Iris pigment epithelial cell (primary cell): ENCODE data around the gene SPIC.
"Not testable (repeated sequence)": the region's sequence is repeated elsewhere in the genome, so short reads cannot be mapped to it uniquely, and the experiment has no call there.

Source experiments
- DNase-seq: peaks from one replicate; pipeline ENCODE4 v3.0.0-alpha.2; 2011; ENCODE audit warnings: low read depth

SPIC gene

DNA sequence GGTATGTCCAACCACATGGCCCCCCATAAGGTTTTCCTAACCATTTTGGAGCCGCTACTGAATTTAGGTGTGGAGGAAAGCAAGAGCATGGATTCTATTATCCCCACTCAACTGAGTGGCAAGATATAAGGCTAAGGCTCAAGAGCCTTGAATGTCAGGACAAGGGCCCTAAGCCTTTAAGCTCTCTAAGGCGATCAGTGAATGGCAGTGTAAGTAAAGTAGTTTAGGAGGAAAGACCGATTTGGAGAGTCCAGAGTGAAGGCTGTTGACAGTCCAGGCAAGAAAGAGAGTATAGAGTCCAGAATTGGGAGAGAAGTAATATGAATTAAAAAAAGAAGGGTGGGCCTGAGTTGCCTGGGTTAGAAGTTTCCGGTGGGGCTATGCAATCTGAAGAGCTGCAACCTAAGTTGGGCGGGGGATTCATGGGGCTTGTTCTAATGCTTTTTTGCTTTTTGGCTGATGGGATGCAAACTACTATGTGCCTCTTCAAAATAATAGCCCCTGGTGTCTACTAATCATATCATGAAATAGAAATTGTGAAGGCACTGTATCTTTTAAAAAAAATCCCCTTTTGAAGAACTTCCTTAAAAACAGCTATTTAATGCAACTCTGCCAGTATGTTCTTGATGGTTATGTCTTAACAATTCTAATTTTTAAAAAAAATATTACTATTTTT is at the start of gene SPIC:
SPIC (plus strand) TSS at position 626 of the 676 bp plus-strand sequence. CDS start 1,569 bp downstream, outside the sequence.
- no peak for DNase-seq

DNA sequence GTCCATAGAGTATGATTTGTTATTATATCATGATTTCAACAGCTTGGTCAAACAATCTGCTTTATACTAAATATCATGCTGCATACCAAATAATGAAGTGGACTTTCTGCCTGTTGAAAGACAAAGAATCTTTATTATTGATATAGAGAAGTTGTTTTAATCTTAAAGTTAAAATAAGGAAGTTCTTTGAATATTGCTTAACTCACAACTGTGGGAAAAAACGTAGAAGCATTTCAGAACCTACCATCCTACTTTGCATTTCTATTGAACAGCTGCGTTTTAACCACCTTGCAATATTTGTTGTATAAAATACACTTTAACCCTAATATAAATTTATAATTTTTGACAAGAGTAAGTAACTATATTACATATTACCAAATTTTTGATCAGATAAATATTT is 44.7 kb upstream of the SPIC start:
- no peak for DNase-seq

DNA sequence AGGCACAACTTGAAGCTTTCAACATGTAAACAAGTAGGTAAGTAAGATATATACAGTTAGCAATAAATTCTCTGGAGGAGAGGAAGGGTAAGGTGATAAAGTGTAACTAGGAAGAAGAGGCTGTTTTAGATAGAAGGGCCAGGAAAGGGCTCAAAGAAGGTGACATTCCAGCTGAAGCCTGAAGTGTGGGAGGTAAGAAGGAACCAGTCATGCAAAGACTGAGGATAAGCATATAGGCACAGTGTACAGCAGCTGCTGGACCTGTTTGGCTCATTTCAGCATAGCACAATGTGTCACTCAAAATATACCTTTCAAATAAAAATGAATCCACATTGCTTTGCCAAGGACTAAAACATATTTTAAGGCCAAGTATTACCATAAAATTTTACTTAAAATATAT is 39.0 kb upstream of the SPIC start:
- DNase-seq: no peak

DNA sequence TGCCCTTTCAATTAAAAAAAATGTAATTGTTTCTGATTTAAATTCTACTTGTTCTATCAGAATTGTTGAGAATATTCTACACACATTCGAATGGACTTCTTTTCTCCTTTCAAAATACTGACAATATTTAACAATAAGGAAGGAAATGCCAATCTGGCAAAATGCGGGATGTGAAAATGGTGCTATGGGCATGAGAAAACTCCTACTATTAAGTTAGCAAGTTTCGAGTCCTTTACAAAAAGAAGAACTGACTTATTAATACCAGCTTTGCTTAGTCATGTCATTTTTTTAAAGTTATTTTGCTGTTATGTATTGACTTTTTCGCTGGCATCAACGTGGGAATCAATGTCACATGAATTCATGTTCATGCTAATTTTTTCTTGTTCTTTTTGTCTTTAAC is 35.9 kb upstream of the SPIC start:
- no peak for DNase-seq

DNA sequence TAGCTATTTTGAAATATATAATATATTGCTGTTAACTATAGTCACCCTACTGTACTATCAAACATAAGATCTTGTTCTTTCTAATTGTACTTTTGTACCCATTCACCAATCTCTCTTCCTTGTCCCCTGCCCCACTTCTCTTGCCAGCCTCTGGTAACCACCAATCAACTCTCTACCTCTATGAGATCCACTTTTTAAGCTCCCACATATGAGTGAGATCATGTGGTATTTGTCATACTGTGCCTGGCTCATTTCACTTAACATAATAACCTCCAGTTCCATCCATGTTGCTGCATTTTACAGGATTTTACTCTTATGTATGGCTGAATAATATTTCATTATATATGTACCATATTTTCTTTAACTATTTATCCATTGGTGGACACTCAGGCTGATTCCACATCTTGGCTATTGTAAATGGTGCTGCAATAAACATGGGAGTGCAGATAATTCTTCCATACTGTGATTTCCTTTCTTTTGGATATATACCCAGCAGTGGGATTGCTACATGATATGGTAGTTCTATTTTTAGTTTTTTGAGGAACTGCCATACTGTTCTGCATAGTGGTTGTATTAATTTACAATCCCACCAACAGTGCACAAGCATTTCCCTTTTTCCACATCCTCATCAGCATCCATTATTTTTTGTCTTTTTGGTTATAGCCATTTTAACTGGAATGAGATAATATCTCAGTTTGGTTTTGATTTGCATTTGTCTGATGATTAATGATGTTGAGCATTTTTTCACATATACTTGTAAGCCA is 33.5 kb upstream of the SPIC start:
- DNase-seq: no peak

DNA sequence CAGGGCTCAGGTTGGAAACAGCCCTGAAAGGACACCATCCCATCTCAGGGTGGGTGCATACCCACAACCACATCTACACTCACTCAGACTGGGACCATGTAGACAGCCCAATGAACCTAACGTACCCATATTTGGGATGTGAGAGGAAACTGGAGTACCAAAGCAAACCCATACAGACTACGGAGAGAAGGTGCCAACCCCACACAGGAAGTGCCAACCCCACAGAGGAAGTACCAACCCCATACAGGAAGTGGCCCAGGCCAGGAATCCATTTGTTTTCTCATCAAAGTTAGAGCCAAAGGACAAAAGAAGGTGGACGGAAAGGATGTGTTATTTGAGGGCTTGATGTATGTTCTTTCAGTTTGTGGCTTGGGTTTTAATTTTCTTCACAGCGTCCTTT is 19.5 kb upstream of the SPIC start:
- DNase-seq: no peak

DNA sequence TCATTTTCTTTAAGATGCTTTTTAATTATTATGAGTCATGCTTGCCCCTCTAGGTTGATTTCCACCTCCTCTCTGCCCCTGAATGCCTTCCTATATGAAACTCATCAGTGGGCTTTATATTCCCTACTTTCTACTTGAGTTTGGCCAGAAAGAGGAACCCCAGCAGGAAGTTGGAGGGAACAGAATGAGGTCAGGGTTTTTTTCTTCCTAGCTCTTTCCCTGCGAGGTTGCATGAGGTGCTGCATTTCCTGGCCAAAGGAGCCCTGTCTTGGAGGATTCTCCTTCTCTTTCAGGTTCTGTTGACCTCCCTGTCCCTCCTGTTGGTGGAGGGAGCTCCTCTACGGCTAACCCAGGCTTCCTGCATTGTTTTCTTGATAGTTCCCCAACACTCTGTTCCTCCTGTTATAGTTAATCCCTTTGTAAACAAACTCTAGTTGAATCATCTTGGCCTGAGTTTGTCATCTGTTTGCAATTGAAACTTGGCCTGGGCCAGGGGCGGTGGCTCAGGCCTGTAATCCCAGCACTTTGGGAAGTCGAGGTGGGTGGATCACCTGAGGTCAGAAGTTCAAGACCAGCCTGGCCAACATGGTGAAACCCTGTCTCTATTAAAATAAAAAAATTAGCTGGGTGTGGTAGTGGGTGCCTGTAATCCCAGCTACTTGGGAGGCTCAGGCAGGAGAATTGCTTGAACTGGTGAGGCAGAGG is 15.3 kb upstream of the SPIC start:
- DNase-seq: peak; percentile 86

DNA sequence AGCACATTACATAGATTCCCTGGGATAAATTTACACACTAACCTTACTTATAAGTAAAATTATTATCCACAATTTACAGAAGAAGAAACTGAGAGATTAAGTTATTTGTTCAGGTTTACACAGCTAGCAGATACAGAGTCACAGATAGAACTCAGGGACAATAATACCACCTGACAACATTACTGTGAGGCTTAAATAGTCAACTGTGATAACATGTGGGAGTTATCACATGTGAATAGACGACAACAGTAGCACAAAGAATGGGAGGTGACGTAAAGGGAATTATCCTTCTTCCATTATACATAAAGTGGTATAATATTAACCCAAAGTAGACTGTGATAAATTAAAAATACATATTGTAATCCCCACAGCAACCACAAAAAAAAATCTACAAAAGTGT is 6.2 kb upstream of the SPIC start:
- no peak for DNase-seq

DNA sequence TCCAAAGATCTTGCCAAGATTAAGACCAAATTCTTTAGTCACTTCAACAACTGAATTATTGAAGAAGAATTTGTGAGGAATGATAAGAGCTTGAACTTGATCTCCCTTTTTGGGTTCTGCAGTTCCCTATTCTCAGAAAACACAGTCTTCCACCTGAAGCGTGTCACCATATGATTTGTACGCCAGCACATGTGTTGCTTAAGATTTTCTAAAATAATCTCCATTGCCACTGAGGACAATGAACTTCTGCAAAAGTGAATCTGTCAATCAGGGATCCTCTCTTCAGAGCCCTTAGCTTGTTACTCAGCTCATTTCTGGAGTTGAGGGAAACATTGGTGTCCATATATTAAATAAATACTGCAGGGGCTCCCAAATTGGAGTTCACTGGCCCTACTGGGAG is 4.2 kb upstream of the SPIC start:
- no peak for DNase-seq

DNA sequence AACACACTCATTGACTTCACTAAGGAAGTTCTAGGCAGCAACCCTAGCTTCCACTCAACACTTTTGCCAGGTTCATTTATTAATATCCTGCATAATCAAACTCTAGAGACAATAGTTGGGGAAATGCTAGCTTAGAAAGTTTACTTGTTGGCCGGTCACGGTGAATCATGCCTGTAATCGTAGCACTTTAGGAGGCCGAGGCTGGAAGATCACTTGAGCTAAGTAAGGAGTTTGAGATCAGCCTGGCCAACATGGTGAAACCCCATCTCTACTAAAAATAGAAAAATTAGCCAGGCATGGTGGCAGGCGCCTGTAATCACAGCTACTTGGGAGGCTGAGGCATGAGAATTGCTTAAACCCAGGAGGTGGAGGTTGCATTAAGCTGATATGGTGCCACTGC is 3.3 kb upstream of the SPIC start:
- not testable (repeated sequence) for DNase-seq

DNA sequence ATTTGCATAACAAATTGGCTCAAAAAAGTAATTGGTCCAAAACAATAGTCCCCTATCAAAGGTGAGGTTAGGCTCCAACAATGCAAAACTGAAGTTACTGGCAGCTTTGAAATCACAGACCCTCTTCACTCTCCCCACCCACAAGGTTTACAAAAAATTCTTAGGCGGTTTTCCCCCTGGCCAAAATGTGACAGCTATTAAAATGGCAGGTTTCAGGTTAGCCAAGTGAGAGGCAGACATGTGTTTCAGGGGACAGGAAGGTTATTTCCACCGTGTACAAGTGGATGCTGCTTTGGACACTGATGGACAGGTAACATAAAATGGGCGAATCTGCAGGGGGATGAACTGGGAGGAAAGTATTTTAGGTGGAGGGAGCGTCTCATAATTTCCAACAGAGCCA is 888 bp upstream of the SPIC start:
- DNase-seq: no peak

DNA sequence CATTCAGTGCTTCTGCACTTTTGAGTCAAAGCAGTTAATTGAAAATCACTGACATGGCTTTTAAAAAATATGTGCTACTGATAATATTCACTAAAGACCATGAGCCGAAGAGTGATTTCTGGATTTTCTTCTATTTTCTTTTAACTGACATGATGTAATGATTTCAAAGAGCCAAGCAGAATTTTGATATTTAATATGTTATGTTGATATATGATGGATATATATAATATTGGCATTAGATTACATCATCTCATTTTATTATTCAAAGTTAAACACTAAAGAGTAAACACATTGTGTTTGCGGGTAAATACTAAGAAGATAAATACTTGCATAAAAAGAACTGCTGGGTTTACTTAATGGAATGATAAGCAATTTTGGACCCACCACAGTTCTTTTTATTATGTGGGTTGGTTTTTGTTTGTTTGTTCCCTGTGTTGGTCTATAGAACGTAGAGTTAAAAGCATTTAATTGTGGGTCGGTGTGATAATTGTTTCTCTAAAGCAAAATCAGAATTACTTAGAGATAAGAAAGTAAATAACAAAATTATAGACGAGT is 692 bp downstream of the SPIC start:
- DNase-seq: no peak

DNA sequence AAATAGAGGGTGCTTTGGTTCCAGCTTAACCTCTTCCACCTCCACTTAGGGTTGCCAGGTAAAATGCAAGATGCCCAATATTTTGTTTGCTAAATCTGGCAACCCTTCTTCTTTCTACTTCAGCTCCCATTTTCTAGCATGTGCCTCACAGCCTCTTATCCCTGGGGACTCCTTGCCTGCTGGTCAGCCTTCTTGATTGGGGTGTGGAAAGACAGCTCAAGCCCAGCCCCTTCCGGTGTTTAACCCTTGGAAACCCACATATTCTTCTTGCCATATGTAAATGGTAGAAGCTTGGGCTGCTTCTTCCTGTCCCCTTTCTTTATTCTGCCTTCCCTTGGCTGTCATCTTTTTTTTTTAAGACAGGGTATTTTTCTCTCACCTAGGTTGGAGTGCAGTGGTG is 5.7 kb downstream of the SPIC start:
- no peak for DNase-seq

DNA sequence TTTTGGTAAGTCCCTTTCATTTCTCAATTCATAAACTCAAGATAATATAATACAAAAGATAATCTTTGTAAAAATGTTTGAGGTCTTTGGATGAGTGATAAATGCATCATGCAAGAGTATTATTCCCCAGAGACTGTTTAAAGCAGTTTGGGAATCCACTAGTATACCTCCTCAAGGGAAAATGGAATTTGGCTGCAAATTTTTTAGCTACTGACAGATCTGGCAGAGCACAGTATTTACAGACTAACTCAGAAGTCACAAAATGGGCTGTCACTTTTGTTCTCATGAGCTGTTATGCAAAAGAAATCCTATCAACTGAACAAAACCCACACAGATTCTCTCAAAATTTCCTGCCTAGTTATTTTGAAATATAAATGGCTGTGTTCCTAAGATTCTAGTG is 9.9 kb downstream of the SPIC start:
- no peak for DNase-seq

DNA sequence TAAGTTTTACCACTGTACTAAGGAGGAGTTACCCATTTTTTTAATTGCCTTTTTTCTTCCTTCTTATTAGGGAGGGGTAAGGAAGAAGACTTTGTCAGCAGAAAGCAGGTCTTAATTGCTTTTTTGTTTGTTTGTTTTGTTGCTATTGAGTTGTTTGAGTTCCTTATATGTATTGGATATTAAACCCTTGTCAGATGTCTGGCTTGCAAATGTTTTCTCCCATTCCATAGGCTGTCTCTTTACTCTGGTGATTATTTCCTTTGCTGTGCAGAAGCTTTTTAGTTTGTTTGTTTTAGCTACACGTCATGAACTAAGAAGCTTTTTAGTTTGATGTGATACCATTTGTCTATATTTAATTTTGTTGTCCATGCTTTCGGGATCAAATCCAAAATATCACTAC is 13.3 kb downstream of the SPIC start:
- peak; percentile 10 for DNase-seq

DNA sequence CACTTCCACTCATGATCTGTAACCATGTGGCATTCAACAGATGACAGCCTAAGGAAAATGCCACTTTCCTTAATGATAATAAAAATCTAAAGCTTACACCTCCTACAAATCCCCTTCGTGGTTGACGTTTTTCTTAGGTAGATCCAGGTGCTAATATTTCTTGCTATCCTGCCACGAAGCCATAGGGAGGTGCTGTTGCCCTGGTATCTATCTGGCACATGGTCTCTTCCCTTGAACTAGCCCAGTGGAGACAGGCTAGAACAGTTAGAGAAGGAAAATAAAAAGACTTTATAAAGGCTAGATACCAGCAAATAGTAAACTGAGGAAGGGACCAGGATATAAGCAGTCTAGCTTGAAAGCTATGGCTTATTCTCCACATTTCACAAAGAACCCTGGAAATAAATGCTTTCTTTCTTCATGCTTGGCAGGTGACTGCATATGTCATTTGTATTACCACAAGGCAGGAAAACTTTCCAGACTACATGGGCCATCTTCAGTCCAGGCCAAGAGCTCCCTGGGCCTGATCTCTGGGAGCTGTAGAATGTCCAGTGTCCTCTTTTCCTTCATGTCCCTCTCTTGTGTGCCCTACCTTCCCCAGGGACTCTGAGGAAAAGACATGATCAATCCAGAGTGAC is 15.3 kb downstream of the SPIC start:
- DNase-seq: peak; percentile 51

DNA sequence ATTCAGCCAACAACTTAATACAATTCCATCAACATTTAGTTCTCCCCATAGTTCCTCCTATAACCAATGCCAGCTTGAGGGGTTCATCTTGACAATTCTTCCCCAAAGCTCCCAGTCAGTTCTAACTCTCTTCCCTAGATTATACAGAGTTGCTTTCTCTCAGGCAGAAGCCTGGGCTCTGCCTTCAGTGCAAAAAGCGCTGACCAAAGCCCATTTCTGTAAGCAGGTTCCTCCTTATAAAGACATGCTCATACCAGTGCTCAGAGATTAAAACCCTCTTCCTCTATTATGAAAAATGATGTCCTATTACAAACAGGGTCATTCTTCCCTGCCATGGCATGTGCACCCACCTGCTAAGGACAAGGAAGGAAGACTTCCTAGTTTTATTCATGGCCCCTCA is 16.2 kb downstream of the SPIC start:
- no peak for DNase-seq

DNA sequence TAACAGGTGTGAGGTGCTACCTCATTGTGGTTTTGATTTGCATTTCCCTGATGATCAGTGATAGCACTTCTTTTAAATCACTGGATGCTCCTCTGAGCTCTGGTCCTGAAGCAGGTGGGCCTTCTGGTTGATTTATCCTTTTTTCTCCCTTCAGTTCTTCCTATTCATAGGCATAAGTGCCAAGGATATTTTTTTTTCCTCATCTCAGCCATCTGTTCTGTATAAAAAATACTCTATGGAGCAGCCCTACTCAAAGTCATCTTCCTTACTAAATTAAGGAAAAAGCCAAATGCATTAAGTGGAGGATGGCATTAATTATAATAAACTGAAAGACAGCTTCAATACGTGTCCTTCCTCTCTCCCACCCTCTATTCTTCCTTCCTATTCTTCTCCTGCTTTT is 18.4 kb downstream of the SPIC start:
- DNase-seq: no peak

DNA sequence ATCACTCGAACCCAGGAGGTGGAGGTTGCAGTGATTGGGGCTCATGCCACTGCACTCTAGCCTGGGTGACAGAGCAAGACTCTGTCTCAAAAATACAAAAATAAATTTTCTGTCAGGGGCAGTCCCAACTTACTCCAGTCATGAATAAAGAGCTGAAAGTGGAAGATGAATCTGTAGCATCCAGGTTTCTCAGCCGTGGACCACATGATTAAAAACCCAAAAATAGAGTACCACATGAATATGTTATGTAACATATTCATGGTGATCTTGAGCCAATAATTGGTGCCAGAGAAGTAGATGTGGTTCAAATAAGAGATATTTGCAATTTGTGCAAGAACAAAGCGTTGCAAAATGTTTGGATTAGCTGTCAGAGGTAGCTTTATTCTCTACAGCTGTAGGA is 23.1 kb downstream of the SPIC start:
- peak; percentile 4 for DNase-seq

DNA sequence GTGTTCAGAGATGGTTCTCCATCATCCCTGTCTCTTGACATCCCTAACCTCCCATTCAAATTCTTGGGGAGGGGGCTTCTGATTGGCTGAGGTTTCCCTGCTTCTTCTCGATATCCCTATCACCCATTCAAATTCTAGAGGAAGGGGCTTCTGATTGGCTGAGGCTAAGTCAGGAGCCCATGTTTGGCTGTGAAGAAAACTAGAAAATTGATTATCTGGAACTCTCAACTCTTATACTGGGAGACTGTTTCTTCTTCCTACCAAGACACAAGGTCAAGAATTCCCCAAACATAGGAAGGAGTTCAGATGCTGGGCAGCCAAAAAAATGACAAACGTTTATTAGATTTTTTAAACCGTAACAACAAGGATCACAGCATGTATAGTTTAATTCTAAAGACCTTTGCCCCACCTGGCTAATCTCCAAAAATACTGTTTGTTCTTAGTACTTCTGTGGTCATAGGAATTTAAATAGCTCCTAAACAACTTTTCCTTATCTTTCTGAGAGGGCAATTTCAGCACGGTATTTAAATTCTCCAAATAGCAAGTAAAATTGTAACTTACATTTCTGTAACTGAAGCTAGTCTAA is 26.4 kb downstream of the SPIC start:
- peak; percentile 76 for DNase-seq

DNA sequence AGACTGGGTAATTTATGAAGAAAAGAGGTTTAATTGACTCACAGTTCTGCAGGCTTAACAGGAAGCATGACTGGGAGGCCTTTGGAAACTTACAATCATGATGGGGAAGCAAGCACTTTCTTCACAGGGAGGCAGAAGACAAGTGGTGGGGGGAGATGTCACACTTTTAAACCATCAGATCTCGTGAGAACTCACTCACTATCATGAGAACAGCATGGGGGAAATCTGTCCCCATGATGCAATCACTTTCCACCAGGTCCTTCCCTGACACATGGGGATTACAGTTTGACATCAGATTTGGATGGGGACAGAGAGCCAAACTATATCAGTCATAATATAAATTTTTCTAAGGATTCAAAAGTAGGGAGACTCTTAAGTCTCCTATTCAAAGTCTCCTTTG is 46.0 kb downstream of the SPIC start:
- no peak for DNase-seq

DNA sequence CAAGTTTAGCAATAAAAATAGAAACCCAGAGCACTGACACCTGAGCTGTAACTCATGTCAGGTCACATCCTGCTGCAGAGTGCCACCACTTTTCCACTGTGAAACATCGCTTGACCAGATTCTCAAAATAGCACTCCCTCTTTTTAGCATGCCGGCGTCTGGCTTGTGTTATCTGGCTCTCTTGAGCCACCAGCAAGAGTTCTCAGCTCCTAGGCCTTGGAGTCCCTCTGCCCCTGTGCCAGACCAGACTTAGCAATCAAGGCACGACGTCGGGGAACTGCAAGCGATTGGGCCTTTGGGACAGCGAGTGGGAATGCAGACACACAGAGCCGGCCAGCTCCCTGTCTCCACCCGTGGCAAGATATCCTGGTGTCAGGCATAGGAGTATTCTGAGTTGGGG is 52.5 kb downstream of the SPIC start:
- DNase-seq: no peak
